Stimulated activated CD8-positive, alpha-beta memory T cell treated with anti-CD3 and anti-CD28 coated beads, Interleukin-4, amount 100 ng/mL, for 48 hours (primary cell): ENCODE data around the gene TMEM165.

ENCODE experiments used
- DNase-seq: peaks from one replicate; pipeline ENCODE4 v3.0.0-alpha.2; 2020

TMEM165 gene

GRCh38 chr4:55468724-55469123, 73.0 kb downstream of the TMEM165 start:
- no peak for DNase-seq

GRCh38 chr4:55469979-55470378, 74.2 kb downstream of the TMEM165 start:
- no peak for DNase-seq
